NCI-H2227 treated with DMSO at 0.1 percent for 48 hours (cell line): ENCODE data around the gene HMGA1.

Experiments
- DNase-seq: peaks from one replicate; lab custom pipeline; 2025; lab: John Stamatoyannopoulos, UW

HMGA1 gene

GRCh38 chr6:34223956-34224940, 12.4 kb upstream of the HMGA1 start:
- peak; percentile 86 for DNase-seq

GRCh38 chr6:34225551-34225950, 11.1 kb upstream of the HMGA1 start:
- DNase-seq: no peak

GRCh38 chr6:34226066-34226465, 10.6 kb upstream of the HMGA1 start:
- no peak for DNase-seq

- DNase-seq: no peak
These were observed 9.7 kb upstream of the HMGA1 start for GRCh38 chr6:34226731-34227586.

GRCh38 chr6:34227761-34228421, 8.8 kb upstream of the HMGA1 start:
- DNase-seq: no peak

GRCh38 chr6:34229877-34230276, 6.8 kb upstream of the HMGA1 start:
- no peak for DNase-seq

GRCh38 chr6:34230653-34231371, 5.9 kb upstream of the HMGA1 start:
- no peak for DNase-seq

- no peak for DNase-seq
These were observed 4.9 kb upstream of the HMGA1 start for GRCh38 chr6:34231566-34232336.

- no peak for DNase-seq
These were observed 3.8 kb upstream of the HMGA1 start for GRCh38 chr6:34232901-34233300.

GRCh38 chr6:34233867-34234266, 2.8 kb upstream of the HMGA1 start:
- no peak for DNase-seq

GRCh38 chr6:34234667-34235306, 1.9 kb upstream of the HMGA1 start:
- no peak for DNase-seq

- DNase-seq: no peak
These were observed 1.2 kb upstream of the HMGA1 start for GRCh38 chr6:34235307-34236130.

GRCh38 chr6:34236131-34236442, 586 bp upstream of the HMGA1 start:
- DNase-seq: no peak

GRCh38 chr6:34237316-34237721, 646 bp downstream of the HMGA1 start:
- no peak for DNase-seq

GRCh38 chr6:34237722-34238584, 1.3 kb downstream of the HMGA1 start:
- no peak for DNase-seq

- no peak for DNase-seq
These were observed 2.2 kb downstream of the HMGA1 start for GRCh38 chr6:34238585-34239499.

- no peak for DNase-seq
These were observed 2.8 kb downstream of the HMGA1 start for GRCh38 chr6:34239500-34239825.

GRCh38 chr6:34239893-34240292, 3.2 kb downstream of the HMGA1 start:
- no peak for DNase-seq
